ENCODE data around the gene MOV10. TPM values are rescaled to one million over a fixed set of nuclear protein-coding genes. Genes with fewer than 3 reads are reported as not detected.

The MOV10 gene
- total and polyA plus RNA-seq, 2 donors (not counting 3 experiments of a cell fraction or from before 2014, with no cell fraction given), result 97.1 to 113 TPM

DNA sequence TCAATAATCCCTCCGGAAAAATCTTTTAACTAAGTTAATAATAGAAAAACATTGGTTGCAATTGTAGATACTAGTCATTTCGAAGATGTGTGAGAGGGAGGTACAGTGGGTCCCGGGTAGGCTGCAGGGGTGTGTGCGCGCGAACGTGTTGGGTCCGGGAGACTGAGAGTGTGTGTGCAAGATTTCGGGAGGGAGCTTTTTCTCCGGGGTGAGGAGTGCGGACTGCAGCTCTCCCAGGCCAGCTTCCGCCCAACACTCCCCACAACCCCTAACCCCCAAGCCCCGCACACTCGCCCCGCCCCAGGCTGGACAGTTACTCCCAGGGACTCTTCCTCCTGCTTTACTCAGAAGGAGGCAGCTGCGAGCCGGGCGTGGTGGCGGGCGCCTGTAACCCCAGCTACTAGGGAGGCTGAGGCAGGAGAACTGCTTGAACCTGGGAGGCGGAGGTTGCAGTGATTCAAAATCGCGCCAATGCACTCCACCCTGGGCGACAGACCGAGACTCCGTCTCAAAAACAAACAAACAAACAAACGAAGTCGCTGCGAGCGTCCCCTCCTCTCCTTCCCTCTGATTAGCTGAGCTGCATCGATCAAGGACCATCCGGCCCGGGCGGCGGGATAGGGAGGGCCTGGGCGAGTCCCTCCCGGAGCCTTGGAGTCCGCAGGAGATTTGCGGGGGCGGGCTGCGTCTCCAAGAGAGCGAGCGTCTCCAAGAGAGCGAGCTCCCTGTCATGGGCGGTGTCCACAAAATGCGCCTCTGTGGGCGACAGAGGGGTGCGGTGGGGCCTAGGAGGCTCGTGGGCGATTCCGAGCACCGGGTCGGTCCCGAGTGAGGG, 68.9 kb downstream of the MOV10 start:
- H3K9me1 ChIP-seq (replicated peaks; ENCODE audit: control insufficient read depth, extremely low read depth, insufficient read depth, low read length), result no peaks in the 10 kb centered on the region
- H3K36me3 ChIP-seq (ENCODE audit: control insufficient read depth in 2 of 2, extremely low read depth in 1 of 2, insufficient read depth in 2 of 2, low read length in 2 of 2), result no peaks in the 10 kb centered on the region
- intact Hi-C loops (cut with micrococcal nuclease), result loop anchor here (2.0 kb wide), 1 partner anchor 27 kb away; no protein-coding TSS in a partner anchor
- no peak for DNase-seq (ENCODE audit: low read depth, low spot score)
- dilution Hi-C loops (cut with MboI; ENCODE audit: extremely low pct_ligation_motif_present, low sequenced_read_pairs), result no loop called here
- no peaks in the 10 kb centered on the region for H3K79me2 ChIP-seq (ENCODE audit: control insufficient read depth, insufficient read depth, low read length)
- no peaks in the 10 kb centered on the region for H4K20me1 ChIP-seq (replicated peaks; ENCODE audit: control insufficient read depth, extremely low read depth, insufficient read depth, low read length)
- TF ChIP-seq, protein P1, sequence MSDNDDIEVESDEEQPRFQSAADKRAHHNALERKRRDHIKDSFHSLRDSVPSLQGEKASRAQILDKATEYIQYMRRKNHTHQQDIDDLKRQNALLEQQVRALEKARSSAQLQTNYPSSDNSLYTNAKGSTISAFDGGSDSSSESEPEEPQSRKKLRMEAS (IDR thresholded peaks at IDR 0.05; ENCODE audit: insufficient read depth, insufficient read length), result no peak
- TF ChIP-seq POLR2AphosphoS5 (IDR thresholded peaks at IDR 0.05; ENCODE audit: insufficient read depth, low read depth, low read length) (no peak), POLR2A (IDR thresholded peaks at IDR 0.05; ENCODE audit: low read depth, low read length) (no peak), FOS (IDR thresholded peaks at IDR 0.05; ENCODE audit: borderline replicate concordance, insufficient read depth, low read length) (no peak), EZH2 (IDR thresholded peaks at IDR 0.05; ENCODE audit: borderline replicate concordance, low read depth, low read length, severe bottlenecking) (no peak), GATA2 (IDR thresholded peaks at IDR 0.05; ENCODE audit: insufficient read depth, insufficient read length, low read depth, low read length) (no peak), MYC (IDR thresholded peaks at IDR 0.05; ENCODE audit: low read depth, low read length) (no peak), JUN (IDR thresholded peaks at IDR 0.05; ENCODE audit: borderline replicate concordance, insufficient read depth, insufficient read length, low read depth) (no peak)
- TF ChIP-seq, protein P2, sequence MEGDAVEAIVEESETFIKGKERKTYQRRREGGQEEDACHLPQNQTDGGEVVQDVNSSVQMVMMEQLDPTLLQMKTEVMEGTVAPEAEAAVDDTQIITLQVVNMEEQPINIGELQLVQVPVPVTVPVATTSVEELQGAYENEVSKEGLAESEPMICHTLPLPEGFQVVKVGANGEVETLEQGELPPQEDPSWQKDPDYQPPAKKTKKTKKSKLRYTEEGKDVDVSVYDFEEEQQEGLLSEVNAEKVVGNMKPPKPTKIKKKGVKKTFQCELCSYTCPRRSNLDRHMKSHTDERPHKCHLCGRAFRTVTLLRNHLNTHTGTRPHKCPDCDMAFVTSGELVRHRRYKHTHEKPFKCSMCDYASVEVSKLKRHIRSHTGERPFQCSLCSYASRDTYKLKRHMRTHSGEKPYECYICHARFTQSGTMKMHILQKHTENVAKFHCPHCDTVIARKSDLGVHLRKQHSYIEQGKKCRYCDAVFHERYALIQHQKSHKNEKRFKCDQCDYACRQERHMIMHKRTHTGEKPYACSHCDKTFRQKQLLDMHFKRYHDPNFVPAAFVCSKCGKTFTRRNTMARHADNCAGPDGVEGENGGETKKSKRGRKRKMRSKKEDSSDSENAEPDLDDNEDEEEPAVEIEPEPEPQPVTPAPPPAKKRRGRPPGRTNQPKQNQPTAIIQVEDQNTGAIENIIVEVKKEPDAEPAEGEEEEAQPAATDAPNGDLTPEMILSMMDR (IDR thresholded peaks at IDR 0.05; ENCODE audit: extremely low read depth in 1 of 2, insufficient read depth in 1 of 2, low read depth in 1 of 2, low read length in 2 of 2), result no peak
- H3K4me2 ChIP-seq (ENCODE audit: insufficient read depth, low read length), result peak overlapping the region; percentile 52
- peaks cover 32 to 39% of the 10 kb centered on the region in 2 experiments for H3K27me3 ChIP-seq (ENCODE audit: control insufficient read depth in 2 of 2, insufficient read depth in 2 of 2, low read length in 2 of 2)
- ChIA-PET POLR2A (no interaction called here), CTCF (interaction anchor here (1.0 to 2.3 kb wide), 10 partner anchors 10 to 328 kb away, joined by 3 to 18 read pairs (median 3); a partner anchor contains a TSS)
- FAIRE-seq, result no peak
- H2AFZ ChIP-seq (ENCODE audit: low read depth, low read length), result peak overlapping the region; percentile 96
- peaks cover 7% of the 10 kb centered on the region for H3K4me1 ChIP-seq (ENCODE audit: control insufficient read depth, extremely low read depth, insufficient read depth, low read length)
- BruUV-seq (replicated peaks), result no TSS peak
- H3K4me3 ChIP-seq (replicated peaks in 1 of 3; ENCODE audit: insufficient read depth in 1 of 3, low read depth in 1 of 3, low read length in 3 of 3), result peak overlapping the region; percentile 3 to 25 (median 6)
- no peak overlapping the region for H3K9ac ChIP-seq (replicated peaks; ENCODE audit: extremely low read depth, insufficient read depth, low read length)
- no peak overlapping the region for H3K27ac ChIP-seq (ENCODE audit: insufficient read depth, low read depth, low read length)
- H3K9me3 ChIP-seq (replicated peaks; ENCODE audit: control insufficient read depth, insufficient read depth, low read length), result no peaks in the 10 kb centered on the region
